HG03039 (cell line): ENCODE results near the gene HECA.

Experiments used
- ATAC-seq: cut with Tn5 transposase; IDR thresholded peaks from one replicate; pipeline ENCODE4 v1.9.1; 2021; ENCODE audit warnings: mild to moderate bottlenecking, moderate library complexity; ENCODE audit not compliant: unreplicated experiment

HECA gene

DNA sequence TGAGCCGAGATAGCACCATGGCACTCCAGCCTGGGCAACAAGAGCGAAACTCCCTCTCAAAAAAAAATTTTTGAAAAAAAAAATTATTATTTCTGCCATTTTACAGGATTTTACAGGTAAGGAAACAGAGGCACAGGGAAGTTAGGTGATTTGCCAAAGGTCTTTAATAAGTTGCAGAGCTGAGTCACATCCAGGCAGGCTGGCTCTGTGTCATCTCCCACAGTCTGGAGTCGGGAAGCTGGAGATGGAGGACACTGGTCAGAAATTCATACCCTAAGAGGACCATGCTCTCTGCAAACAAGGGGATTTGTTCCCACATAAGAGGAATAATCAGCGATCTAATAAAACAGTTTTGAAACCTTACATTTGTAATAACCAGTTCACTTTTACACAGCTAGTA lies 24.1 kb downstream of the HECA start:
- ATAC-seq, result no peak

DNA sequence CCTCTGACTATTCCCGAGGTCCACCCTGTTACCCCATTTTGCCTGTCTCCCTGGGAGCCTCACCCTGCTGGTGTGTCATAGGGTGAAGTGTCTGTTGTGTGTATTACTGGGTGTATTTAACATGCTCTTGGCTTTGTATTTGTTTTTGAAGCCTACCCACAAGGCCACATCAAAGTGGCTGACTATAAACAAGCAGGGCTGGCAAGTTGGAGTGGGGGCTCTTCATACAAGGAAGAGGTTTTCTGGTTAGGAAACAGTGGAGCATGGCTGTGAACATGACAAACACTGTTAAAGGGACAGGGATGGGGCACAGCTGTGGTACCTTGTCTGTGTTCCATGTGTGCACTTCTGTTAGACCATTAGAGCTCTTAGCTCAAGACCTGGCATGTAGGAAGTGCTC lies 26.3 kb downstream of the HECA start:
- no peak for ATAC-seq

DNA sequence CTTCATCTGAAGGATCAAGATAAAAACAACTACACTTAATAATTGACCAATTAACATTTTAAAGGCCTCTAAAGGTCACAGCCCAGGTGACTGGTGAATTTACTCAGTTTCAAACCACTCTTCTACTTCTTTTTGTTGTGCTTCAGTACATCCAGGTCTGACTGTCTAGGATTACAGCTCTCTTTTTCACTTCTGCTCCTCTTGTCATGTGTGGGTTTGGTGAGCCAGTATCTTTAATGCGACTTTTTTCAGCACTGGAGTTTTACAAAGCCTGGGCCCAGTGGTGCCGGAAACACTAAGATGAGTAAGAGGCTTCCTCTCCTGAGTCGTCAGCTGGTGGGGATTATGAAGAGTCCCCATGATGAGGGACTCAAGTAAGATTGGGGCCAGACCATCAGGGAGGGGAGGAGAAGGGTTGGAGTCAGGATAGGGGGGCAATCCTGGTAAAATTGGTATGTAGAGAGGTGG lies 27.0 kb downstream of the HECA start:
- ATAC-seq, result peak; percentile 99

DNA sequence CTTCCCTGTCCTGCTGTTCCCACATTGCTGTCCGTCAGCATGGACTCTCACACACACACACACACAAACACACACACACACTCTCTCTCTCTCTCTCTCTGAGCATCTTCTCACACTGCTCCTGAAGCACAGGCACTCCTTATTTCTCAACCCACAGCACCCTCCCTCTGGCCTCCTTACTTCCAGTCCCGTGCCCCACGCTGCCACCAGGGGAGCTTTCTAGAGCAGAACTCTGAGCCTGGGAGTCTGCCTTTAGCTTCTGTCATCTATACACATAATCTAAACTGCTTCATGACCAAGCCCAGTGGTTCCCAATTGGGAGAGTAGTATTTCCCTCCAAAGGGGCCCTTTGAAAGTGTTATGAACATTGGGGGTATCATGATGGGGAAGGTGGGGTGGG lies 29.1 kb downstream of the HECA start:
- no peak for ATAC-seq

DNA sequence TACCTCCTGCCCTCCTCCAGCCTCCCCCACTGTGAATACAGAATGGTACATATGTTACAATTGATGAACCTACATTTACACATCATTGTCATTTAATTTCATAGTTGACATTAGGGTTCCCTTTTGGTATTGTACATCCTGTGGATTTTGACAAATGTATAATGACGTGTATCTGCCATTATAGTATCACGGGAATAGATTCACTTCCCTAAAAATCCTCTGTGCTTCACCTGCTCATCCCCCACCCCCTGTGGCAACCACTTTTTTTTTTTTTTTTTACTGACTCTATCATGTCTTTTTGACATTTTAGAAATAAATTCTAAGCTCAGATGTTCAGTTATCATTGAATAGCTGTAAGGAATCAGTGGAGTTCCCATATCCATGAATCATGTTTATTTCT lies 30.4 kb downstream of the HECA start:
- ATAC-seq, result no peak

DNA sequence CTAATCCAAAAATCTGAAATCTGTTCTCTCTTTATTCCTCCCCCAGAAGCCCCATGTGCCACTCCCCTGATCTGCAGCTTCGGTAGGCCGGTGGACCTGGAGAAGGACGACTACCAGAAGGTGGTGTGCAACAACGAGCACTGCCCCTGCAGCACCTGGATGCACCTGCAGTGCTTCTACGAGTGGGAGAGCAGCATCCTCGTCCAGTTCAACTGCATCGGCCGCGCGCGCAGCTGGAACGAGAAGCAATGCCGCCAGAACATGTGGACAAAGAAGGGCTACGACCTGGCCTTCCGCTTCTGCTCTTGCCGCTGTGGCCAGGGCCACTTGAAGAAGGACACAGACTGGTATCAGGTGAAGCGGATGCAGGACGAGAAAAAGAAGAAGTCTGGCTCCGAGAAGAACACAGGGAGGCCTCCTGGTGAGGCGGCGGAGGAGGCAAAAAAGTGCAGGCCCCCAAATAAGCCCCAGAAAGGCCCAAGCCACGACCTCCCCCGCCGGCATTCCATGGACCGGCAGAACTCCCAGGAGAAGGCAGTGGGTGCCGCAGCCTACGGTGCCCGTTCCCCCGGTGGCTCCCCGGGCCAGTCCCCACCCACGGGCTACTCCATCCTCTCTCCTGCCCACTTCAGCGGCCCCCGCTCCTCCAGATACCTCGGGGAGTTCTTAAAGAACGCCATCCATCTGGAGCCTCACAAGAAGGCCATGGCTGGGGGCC lies 31.5 kb downstream of the HECA start:
- ATAC-seq, result no peak

DNA sequence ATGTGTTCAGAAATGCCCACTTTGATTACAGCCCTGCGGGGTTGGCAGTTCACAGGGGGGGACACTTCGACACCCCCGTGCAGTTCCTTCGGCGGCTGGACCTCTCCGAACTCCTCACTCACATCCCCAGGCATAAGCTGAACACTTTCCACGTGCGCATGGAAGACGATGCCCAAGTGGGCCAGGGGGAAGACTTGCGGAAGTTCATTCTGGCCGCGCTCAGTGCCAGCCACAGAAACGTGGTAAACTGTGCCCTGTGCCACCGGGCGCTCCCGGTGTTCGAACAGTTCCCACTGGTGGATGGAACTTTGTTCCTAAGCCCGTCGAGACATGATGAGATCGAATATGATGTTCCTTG lies 32.1 kb downstream of the HECA start:
- ATAC-seq, result no peak

DNA sequence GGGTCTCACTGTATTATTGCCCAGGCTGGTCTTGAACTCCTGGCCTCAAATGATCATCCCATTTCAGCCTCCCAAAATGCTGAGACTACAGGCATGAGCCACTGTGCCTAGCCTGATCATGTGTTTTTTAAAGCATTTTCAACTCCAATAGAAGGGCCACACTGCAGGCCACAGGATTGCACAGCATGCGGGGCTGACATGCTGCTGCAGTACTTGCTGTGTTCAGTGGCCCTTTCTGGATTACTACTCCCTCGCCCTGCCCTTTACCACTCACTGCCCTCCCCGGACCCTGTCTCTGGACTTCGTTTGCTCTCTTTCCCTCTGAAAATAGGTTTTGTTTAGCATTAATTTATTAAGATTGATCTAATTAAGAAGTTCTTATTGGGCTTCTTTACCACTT lies 37.3 kb downstream of the HECA start:
- ATAC-seq, result no peak

DNA sequence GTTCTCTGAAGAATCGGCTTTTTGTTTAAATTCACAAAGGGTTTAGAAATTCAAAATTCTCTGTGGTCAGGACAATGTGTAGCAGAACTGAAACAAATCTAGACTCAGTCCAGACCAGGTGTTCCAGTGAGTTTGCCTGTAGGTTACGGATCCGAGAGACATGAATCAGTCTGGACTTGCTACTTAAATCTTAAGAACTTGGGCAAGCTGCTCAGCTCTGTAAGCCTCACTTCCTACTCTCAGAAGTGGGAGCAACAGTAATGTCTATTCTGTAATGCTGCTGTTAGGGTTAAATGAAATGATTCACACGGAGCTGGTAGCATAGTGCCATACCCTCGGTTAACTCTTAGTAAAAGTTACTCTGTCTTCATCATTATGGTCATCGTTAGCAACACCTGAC lies 37.7 kb downstream of the HECA start:
- no peak for ATAC-seq

DNA sequence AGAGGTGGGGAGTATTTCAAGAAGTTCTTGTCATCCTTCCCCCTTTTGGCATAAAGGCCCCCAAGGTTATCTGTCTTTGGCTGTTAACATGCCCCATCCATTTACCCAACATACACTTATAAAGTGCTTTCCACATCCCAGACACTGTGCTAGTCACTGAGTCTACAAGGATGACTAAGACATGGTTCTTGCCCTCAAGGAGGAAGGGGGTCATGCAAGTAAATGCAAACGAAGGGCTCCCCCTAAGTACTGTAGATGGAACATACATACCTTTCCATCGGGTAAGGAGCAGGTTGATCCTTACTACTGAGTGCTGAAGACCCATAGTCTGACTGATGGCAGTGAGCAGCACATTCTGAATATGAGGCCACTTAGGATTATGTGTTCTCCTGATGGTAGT lies 38.3 kb downstream of the HECA start:
- ATAC-seq, result no peak

DNA sequence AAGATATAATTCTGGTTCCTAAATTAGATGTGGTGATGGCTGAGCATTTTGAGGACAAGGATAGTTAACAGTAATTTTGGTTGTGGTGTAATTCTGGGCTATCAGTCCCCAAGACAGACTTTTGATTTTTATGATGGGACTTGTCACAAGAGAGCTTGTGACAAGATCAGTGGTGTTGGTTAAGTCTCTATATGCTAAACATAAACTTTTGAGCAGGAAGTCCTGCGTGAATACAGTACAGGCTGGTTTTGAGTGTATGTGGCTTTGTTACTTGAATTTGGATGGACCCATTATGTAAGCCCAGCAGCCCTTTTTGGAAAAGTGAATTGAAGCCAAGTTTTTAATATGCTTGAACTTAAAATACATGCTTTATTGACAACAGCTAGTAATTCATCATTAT lies 38.9 kb downstream of the HECA start:
- no peak for ATAC-seq

DNA sequence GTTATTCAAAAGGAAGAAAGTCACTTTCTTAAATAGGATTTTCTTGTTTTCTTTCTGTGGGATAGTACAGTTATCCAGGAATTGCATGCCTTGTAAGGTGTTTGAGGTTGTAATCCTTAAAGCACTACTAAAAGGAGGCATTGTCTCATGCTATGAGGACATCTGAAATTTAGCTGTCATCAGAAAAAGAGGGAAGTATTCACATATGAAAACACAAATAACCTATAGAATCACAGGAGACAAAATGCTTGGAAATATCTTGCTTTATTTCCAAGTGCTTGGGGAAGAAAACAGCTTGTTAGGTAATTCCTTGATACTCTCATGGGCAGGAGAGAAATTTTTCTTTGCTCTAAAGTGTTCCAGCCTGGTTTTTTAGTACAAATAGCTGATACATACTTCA lies 40.1 kb downstream of the HECA start:
- ATAC-seq, result no peak

DNA sequence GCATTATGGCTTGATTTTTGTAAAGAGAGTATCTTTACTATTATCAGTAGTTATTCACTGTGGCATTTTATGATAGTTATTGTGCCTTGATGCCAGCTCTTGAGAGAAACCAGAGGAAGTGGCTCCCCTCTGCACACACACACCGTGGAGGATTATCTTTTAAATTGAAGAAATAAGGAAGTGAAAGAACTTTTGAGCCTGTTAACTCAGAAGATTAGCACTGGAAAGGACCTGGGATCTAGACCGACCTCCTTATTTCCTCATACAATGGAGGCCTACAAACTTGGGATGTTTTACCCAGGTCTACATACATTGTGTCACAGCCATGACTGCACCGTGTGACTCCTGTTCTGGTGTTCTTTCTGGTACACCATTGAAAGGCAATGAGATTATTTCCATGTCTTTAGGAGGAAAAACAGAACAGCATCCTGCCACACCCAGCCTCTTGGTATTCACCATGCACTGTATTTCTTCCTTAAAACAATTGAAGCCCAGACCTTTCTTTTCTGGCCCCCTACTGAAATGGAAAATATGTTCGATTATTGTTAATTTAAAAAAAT lies 40.6 kb downstream of the HECA start:
- ATAC-seq, result no peak

DNA sequence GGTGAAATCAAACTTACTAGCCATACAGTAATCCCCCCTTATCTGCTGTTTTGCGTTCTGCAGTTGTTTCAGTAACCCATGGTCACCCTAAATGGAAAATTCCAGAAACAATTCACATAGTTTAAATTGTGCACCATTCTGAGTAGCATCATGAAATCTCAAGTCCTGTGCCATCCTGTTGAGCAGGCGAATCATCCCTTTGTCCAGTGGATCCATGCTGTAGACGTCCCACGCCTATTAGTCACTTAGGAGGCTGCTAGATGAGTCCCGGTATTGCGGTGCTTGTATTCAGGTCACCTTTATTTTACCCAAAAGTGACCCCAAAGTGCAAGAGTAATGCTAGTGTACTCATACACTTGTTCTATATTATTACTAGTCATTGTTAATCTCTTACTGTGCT lies 46.4 kb downstream of the HECA start:
- ATAC-seq, result no peak

DNA sequence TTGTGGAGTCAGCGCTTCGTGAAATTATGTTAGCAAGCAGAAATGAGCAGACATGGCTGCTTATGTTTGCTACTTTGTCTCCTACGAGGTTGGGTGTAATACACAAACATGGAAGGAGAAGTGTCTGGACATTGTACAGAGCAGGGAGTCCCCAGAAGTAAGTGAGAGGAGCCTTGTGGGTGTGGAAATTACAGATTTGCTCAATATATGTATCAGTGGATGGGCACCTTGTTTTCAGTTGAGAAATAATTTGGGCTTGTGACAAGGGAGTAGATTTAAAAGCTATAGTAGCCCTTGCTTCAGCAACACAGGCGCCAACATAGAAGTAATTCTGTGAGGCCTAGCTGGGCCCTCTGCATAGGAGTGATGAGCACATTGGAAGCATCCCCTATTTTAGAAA lies 49.2 kb downstream of the HECA start:
- ATAC-seq, result no peak

DNA sequence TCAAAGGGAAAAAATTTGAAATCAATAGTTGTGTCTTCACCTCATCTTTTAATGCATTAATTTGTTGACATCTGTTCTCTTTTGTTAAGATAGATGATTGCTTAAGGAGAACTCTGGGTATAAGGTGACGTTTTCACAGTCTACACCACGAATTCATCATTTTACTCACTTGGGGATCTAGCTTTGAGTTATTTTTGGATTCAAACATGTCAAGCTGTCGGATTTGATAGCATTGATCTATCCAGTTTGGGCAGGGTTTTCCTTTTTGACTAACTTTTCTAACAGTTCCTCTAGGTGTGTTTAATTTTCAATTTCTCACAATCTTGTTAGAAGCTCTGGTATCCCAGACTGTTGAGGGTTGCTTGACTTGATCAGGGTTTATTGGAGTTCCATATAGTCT lies 49.6 kb downstream of the HECA start:
- no peak for ATAC-seq

DNA sequence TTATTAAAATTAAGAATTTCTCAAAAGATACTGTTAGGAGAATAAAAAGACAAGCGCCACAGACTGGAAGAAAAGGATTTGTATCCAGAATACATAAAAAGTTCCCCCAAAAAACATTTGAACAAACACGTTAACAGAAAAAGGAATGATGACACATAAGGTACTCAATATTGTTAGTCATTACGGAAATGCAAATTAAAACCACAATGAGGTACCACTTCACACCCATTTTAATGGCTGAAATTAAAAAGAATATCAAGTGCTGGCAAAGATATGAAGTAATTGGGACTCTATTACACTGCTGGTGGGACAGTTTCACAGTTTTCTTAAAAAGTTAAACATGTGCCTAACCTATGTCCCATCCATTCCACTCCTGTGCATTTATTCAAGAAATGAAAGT lies 51.4 kb downstream of the HECA start:
- ATAC-seq, result no peak

DNA sequence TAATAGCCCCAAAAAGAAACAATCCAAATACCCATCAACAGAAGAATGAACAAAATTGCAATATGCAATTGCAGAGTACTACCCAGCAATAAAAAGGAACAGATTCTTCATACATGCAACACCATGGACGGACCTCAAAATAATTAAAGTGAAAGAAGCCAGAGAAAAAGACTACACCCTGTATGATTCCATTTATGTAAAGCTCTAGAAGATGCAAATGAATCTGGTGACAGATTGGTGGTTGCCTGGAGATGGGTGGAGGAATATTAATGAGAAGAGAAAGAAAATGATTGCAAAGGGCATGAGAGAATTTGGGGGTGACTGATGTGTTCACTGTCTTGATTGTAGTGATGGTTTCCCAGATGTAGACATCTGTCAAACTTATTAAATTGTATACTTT lies 51.8 kb downstream of the HECA start:
- no peak for ATAC-seq

DNA sequence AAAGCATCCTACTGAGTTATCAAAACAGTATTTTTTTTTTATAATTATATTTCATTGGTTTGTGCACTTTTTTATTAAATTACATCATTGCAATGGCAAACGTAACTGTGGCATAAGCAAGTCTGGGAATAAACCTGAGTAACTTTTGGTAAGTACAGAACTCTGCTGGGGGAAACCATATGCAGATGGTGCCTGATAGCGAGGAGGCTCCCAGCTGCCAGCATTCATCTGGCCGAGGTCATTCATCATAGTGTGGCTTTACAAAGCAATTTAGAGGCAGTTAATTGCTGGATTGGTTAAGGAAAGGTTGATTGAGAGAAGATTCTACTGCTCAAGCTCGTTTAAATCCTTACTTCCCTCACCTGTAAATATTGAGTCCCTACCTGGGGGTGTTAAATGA lies 52.6 kb downstream of the HECA start:
- ATAC-seq, result no peak

DNA sequence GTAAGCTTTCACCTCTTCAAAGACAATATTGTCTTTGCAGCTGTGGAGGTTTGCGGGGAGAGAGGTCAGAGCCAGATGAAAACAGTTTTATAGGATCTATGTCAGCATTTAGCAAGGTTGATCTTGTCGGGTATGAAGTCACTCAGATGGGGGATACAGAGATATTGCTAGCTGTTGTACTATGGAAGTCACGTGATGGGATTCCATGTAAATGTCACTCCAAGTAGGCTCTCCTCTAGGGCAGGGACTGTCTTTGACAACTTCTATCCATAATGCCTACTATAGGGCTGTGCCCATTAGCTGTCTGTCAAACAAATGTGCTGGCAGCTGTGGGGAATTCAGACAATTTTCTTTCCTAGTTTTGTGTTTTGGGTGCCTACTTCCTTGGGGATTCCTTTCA lies 54.8 kb downstream of the HECA start:
- ATAC-seq, result no peak

DNA sequence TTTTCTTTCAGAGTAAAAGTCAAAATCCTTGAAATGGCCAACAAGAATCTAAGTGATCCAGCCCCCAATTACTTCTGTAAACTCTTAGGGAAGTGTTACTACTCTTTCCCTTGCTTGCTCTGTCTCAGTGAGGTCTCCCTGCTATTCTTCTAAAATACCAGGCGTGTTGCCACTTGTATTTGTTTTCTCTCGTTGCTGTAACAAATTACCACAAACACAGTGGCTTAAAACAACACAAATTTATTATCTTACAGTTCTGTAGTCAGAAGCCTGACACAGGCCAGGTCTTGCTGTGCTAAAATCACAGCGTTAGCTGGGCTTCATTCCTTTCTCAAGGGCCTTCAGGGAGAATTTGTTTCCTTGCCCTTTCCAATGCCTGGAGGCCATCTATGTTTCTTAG lies 59.9 kb downstream of the HECA start:
- ATAC-seq, result no peak

DNA sequence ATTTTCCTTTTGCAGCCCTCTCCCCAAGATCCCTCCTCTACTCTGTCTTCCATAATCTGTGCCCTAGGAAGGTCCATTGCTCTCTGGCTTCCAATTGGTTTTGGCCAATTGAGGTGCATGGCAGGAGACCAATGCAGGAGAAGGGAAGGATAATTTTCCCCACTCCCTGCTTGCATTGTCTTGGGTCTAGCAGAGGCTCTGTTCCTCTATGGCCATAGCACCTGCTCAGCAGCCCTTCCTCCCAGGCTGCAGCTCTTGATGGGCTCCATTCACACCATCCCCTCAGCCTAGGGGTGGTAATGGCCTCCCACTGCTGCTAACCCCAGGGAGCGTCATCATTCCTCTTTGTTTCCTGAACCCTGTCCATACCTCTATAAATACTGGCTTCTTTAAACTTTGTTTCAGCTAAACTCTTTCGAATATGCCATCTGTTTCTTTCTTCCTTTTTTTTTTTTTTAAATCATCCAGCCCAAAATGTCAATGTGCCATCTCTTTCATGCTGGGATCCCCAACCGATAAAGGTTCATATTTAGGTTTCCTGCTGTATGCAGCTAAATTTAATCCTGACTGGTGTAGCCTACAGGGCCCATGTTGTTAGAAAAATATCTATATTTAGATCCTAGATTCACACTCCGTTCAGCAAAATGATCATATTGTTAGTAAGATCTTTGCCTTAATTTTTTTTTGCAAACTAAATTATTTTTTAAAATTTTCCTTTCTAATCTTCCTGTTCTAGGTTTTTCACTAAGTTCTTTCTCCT lies 63.8 kb downstream of the HECA start:
- ATAC-seq, result no peak
